Measurements from ENCODE around the gene FIGNL2. TPM values are rescaled to one million over a fixed set of nuclear protein-coding genes. Genes with fewer than 3 reads are reported as not detected.

FIGNL2 gene
- total RNA-seq, 2 experiments from 2014 or later: 1.2 to 1.3 TPM

DNA sequence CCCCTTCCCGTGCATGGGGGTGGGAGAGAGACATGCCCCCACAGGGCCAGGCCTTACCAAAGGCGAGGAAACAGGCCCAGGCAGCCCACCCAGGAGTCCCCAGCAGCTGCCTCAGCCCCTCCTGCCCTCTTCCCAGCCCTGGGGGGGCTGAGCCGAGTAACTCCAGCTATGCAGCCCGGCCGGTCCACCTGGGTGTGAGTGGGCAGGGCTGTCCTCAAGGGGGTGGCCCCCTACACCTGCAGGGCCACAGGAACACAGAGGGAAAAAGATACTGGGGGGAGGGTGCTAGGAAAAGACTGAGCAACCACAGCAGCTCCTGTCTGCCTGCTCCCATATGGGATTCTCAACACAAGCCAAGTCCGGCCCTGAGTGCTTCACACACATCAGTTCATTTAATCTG, 7.6 kb downstream of the FIGNL2 start:
- intact Hi-C loops (cut with DNase I, micrococcal nuclease): no loop called here
- DNase-seq (no peak), ATAC-seq (ENCODE audit: poor library complexity) (no peak)
- Histone ChIP-seq H3K9me3 (ENCODE audit: control insufficient read depth in 1 of 2, insufficient read depth in 1 of 2, low read length in 2 of 2) (peaks cover 0 to under 1% of the 10 kb centered on the region in 2 experiments), H3K27me3 (ENCODE audit: control insufficient read depth in 1 of 2, insufficient read depth in 2 of 2, low read length in 2 of 2) (peaks cover 37 to 47% of the 10 kb centered on the region in 2 experiments), H3K4me3 (ENCODE audit: low read length) (no peak overlapping the region), H3K27ac (ENCODE audit: low read depth in 1 of 2, low read length in 2 of 2) (no peak overlapping the region), H3K4me1 (ENCODE audit: insufficient read depth, low read length) (peaks cover under 1% of the 10 kb centered on the region), H3K36me3 (ENCODE audit: insufficient read depth, low read length) (no peaks in the 10 kb centered on the region)
- H3K36me3 Mint-ChIP-seq (ENCODE audit: low read depth): no peaks in the 10 kb centered on the region
- peaks cover 60% of the 10 kb centered on the region for H3K27me3 Mint-ChIP-seq
- CTCF ChIA-PET: no interaction called here
- no peak overlapping the region for H3K27ac Mint-ChIP-seq
- peaks cover 1% of the 10 kb centered on the region for H3K4me1 Mint-ChIP-seq (ENCODE audit: low read depth)
- H3K4me3 Mint-ChIP-seq: no peak overlapping the region
- no peaks in the 10 kb centered on the region for H3K9me3 Mint-ChIP-seq
- POLR2A ChIA-PET: no interaction called here
- TF ChIP-seq, protein P1, sequence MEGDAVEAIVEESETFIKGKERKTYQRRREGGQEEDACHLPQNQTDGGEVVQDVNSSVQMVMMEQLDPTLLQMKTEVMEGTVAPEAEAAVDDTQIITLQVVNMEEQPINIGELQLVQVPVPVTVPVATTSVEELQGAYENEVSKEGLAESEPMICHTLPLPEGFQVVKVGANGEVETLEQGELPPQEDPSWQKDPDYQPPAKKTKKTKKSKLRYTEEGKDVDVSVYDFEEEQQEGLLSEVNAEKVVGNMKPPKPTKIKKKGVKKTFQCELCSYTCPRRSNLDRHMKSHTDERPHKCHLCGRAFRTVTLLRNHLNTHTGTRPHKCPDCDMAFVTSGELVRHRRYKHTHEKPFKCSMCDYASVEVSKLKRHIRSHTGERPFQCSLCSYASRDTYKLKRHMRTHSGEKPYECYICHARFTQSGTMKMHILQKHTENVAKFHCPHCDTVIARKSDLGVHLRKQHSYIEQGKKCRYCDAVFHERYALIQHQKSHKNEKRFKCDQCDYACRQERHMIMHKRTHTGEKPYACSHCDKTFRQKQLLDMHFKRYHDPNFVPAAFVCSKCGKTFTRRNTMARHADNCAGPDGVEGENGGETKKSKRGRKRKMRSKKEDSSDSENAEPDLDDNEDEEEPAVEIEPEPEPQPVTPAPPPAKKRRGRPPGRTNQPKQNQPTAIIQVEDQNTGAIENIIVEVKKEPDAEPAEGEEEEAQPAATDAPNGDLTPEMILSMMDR (IDR thresholded peaks at IDR 0.05): no peak

DNA sequence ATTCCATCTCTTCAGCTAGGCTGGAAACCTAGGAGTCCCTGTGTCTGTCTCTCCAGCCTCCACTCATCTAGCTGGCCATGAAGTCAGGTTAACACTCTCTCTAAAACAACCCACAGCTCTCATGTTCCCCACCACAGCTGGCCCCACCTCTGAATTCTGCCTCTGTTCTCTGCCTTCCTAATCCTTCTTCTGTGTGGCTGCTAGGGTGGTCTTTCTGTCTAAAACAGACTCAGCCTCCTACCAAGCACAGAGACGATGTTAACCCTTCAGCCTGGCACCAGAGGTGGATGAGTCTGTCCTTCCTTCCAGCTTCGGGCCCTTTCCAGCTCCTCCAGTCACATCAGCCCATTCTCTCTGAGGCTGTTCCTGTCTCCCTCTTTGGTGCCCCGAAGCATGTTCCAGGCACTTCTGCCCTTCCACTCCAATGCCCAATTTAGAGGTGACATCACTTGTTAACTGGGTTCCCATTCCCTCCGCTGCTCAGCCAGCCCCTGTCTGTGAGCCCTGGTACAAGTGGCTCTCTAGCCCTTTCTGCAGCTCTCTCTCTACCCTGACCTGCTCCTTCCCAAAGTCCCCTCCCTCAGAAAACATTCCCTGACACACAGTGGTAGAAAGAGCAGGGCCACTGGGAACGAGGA, 9.1 kb downstream of the FIGNL2 start:
- no peak for ATAC-seq (ENCODE audit: poor library complexity)
- ChIA-PET CTCF (no interaction called here), POLR2A (no interaction called here)
- Histone ChIP-seq H3K27me3 (ENCODE audit: control insufficient read depth in 1 of 2, insufficient read depth in 2 of 2, low read length in 2 of 2) (peaks cover 26 to 39% of the 10 kb centered on the region in 2 experiments), H3K27ac (ENCODE audit: low read depth in 1 of 2, low read length in 2 of 2) (no peak overlapping the region), H3K4me1 (ENCODE audit: insufficient read depth, low read length) (no peaks in the 10 kb centered on the region), H3K36me3 (ENCODE audit: insufficient read depth, low read length) (no peaks in the 10 kb centered on the region), H3K4me3 (ENCODE audit: low read length) (no peak overlapping the region), H3K9me3 (ENCODE audit: control insufficient read depth in 1 of 2, insufficient read depth in 1 of 2, low read length in 2 of 2) (peaks cover 0 to 3% of the 10 kb centered on the region in 2 experiments)
- Mint-ChIP-seq H3K27me3 (peaks cover 54% of the 10 kb centered on the region), H3K4me1 (ENCODE audit: low read depth) (no peaks in the 10 kb centered on the region), H3K9me3 (no peaks in the 10 kb centered on the region), H3K36me3 (ENCODE audit: low read depth) (no peaks in the 10 kb centered on the region), H3K4me3 (no peak overlapping the region), H3K27ac (no peak overlapping the region)
- no peak for DNase-seq
- TF ChIP-seq, protein P1 (IDR thresholded peaks at IDR 0.05): no peak
- intact Hi-C loops (cut with DNase I, micrococcal nuclease): no loop called here

DNA sequence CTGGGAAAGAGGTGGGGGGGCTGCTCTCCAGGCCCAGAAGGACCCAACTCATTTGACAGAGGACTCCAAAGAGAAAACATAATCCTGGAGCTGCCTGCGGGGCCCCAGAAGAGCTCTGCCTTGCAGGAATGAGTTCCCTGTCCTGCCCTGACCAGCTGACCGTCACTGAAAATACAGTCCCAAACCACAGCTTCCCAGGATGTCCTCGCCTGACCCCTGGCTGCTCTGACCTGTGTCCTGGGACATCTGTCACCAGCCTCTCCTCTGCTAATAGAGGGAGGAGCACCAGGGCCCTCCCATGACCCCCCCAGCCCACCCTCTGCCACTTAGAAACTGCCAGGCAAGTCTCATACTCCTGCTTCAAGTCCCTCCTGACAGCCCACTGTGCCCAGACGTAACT, 9.8 kb downstream of the FIGNL2 start:
- H3K4me3 Mint-ChIP-seq: no peak overlapping the region
- Histone ChIP-seq H3K36me3 (ENCODE audit: insufficient read depth, low read length) (no peaks in the 10 kb centered on the region), H3K4me1 (ENCODE audit: insufficient read depth, low read length) (no peaks in the 10 kb centered on the region), H3K27me3 (ENCODE audit: control insufficient read depth in 1 of 2, insufficient read depth in 2 of 2, low read length in 2 of 2) (peaks cover 26 to 35% of the 10 kb centered on the region in 2 experiments), H3K9me3 (ENCODE audit: control insufficient read depth in 1 of 2, insufficient read depth in 1 of 2, low read length in 2 of 2) (peaks cover 0 to 5% of the 10 kb centered on the region in 2 experiments), H3K4me3 (ENCODE audit: low read length) (no peak overlapping the region), H3K27ac (ENCODE audit: low read depth in 1 of 2, low read length in 2 of 2) (no peak overlapping the region)
- TF ChIP-seq, protein P1 (IDR thresholded peaks at IDR 0.05): no peak
- no peaks in the 10 kb centered on the region for H3K36me3 Mint-ChIP-seq (ENCODE audit: low read depth)
- no peak overlapping the region for H3K27ac Mint-ChIP-seq
- DNase-seq (no peak), ATAC-seq (ENCODE audit: poor library complexity) (no peak)
- H3K27me3 Mint-ChIP-seq: peaks cover 54% of the 10 kb centered on the region
- CTCF ChIA-PET: no interaction called here
- intact Hi-C loops (cut with DNase I, micrococcal nuclease): no loop called here
- no peaks in the 10 kb centered on the region for H3K4me1 Mint-ChIP-seq (ENCODE audit: low read depth)
- H3K9me3 Mint-ChIP-seq: no peaks in the 10 kb centered on the region
- POLR2A ChIA-PET: no interaction called here

All from CD4-positive, alpha-beta T cell (primary cell).